ENCODE results near the gene AKR1C2.
"Not testable (repeated sequence)": the region's sequence is repeated elsewhere in the genome, so short reads cannot be mapped to it uniquely, and the experiment has no call there.

The AKR1C2 gene

DNA sequence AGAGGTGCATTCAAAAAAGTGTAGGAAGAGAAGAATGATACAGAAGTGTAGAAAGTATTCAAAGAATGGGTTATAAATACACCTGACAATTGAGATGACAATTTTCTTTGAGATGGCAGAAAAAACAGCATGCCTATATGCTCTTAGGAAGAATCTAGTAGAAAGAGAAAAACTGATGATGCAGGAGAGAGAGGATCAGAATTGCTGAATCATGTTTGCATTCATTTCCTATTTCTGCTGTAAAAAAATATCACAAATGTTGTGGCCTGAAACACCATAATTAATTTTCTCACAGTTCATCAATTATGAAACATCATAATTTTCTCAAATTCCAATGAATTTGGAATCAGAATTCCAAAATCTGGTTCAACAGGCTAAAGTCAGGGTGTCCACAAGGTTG lies 50.3 kb downstream of the AKR1C2 start:
- no peak for DNase-seq

DNA sequence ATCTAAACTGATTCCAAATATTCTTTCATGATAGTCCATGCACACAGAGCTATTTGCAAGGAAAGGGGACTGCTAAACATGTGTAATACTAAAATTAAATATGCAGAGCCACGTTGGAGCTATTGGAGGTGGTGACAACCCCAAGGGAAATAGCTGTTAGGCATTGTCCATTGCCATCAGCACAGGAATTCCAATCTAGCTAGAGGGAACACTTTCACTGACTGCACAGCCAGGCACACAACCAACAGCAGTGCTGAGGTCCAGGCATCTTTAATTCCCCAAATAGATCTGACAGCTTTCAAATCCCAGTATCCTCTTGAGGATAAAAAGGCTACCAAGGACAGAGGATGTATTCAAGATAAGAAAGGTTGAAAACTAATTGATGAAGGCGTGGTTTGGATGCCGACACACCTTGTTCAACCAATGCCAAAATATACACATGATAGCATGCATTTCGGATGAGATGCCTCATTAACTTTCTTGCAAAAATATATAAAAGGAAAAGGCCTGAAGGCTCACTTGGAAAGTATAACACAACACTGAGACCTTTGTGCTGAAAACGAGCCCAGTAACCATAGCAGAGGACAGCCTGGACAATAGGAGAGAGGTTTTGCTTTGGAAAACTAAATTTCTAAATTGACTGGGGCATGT lies 52.0 kb downstream of the AKR1C2 start:
- DNase-seq, result not testable (repeated sequence)

DNA sequence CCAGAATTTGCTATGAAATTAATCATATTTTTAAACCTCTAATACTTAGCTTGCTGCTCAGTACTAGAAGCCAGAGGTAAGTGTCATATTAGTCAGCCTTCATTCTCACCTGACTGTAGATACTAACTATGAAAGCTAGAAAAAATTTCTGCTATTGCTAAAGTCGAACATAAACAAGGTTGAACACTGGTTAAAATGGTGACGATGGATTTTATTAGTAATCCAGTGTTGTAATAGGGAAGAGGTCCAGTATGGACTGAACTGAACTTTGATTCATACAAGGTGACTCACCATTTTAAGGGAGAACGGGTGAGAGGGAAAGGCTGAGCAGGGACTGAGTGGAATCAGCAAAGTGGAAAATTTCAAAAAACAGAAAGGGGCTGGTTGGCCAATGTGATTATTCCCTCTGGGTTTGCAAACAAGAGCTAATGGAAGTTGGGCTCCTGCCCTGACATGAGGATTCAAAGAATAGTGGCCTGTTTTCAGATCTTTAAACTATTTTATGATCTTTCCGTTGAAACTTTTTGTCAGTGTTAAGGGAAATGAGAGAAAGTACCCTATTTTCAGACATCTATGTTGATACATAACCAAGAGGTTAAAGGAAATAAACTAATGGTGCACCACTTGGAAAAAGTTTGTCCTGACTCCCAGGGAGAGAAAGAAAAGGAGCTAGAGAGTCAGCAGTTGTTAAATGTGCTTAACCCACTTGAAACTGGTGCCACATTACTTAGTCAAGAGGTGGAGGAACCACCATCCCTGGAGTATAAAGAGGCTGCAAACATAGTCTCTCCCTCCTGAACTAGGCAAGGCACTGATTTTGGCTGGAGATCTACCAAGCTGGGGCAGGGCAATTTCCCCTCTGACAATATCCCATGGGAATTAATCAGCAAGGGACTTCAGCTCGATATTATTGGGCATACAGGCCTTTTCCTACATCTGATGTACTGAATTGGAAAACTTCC lies 55.7 kb downstream of the AKR1C2 start:
- DNase-seq, result no peak

DNA sequence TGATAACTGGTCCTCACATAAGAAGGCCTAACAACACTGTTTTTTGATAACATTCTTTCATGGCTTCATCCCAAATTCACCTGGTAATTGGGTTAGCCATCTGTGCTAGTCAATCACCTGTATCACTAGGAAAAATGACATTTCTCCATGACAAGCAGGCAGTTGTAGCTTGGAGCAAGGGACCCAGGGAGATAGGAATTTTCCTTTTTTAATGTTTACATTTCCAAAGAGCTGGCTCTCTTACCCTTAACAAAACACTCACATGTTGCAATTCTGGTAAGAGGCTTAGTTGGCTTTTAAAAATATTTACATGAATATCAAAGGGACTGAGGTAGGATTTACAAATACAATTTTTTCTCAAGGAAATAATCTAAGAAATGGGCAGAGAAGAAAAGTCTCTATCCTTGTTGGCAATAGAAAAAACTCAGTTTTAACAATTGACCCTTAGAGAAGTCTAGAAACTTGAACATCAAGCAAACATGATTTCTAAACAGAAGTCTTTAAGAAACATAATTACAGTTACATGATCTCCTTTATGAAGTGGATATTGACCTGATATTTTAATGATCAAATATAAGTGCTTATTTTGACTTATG lies 56.5 kb downstream of the AKR1C2 start:
- DNase-seq, result no peak

DNA sequence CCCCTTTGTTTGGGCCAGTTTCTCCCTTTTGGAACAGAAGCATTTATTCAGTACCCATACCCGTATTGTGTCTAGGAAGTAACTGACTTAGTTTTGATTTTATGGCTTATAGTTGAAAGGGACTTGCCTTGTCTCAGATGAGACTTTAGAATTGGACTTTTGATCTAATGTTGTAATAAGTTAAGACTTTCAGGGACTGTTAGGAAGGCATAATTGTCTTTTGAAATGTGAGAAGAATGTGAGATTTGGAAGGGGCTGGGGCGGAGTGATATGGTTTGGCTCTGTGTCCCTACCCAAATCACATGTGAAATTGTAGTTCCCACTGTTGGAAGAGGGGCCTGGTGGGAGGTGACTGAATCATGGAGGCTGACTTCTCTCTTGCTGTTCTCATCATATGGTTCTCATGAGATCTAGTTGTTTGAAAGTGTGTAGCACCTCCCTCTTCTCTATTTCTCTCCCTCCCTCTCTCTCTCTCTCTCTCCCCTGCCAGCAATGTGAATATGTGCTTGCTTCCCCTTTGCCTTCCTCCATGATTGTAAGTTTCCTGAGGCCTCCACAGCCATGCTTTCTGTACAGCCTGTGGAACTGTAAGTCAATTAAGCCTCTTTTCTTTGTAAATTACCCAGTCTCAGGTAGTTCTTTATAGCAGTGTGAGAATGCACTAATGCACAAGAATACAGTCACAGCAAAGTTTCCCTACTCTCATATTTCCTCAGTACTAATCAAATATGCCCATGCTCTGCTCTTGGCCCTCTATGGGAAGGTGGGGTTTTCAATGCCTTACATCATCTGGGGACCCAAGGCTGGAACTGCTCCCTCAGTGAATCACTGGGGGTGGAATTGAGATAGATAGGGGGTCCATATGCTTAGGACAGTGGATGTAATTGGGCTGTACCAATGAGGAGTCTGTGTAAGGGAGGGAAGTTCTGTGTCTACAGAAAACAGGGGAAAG lies 57.6 kb downstream of the AKR1C2 start:
- DNase-seq, result no peak

DNA sequence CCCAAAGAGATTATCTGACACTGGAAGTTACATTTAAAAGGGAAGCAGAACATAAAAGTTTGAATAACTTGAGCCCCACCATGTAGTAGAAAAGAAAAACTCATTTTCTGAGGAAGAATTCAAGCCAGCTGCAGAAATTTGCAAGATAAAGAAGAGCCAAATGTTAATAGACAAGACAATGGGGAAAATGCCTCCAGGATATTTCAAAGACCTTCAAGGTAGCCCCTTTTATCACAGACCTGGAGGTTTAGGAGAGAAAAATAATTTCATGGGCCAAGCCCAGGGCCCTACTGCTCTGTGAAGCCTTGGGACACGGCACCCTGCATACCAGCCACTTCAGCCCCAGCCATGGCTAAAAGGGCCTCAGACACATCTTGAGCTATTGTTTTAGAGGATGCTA lies 58.8 kb downstream of the AKR1C2 start:
- DNase-seq, result no peak

DNA sequence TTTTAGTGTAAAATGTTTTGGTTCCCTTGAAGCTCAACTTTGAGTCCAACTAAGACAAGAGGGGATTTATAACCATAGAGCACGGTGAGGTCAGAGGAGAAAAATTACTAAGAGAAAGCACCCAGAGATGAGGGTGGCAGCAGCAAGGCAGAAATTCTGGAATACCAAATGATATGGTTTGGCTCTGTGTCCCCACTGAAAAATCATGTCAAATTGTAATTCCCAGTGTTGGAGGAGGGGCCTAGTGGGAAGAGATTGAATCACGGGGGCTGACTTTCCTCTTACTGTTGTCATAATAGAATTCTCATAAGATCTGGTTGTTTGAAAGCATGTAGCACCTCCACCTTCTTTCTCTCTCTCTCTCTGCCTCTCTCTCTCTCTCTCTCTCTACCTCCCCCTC lies 59.8 kb downstream of the AKR1C2 start:
- no peak for DNase-seq

DNA sequence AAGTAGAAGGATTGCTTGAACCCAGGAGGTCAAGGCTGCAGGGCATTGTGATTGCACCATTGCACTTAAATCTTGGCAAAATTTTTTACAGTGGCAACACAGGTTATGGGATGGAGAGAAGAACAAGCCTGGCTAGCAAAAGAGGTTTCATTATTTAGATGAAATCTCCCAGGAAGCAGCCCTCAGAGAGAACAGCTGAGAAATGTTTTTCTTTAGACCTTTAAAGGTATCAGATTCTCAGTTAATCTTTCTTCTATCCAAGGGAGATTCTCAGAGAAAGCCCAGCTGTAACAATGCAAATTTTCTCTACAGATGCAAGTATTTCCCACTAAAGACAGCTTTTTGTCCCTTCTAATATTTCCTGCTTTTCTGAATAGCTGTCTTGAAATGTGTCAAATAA lies 60.2 kb downstream of the AKR1C2 start:
- DNase-seq, result not testable (repeated sequence)

DNA sequence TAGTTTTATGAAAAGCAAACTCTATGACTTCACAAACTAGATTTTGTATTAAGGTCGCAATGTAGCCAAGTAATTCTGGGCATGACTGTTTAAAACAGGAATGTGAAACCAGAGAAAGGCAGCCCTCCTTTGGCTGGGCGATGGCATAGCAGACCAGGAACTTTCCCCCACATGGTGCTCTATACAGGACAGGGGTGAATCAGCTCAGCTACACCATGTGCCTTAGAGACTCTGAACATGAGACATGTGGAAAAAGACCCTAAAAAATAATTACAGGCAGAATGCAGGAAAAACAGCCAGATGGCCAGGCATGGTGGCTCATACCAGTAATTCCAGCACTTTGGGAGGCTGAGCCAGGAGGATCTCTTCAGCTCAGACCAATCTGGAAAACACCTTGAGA lies 60.7 kb downstream of the AKR1C2 start:
- DNase-seq, result not testable (repeated sequence)

DNA sequence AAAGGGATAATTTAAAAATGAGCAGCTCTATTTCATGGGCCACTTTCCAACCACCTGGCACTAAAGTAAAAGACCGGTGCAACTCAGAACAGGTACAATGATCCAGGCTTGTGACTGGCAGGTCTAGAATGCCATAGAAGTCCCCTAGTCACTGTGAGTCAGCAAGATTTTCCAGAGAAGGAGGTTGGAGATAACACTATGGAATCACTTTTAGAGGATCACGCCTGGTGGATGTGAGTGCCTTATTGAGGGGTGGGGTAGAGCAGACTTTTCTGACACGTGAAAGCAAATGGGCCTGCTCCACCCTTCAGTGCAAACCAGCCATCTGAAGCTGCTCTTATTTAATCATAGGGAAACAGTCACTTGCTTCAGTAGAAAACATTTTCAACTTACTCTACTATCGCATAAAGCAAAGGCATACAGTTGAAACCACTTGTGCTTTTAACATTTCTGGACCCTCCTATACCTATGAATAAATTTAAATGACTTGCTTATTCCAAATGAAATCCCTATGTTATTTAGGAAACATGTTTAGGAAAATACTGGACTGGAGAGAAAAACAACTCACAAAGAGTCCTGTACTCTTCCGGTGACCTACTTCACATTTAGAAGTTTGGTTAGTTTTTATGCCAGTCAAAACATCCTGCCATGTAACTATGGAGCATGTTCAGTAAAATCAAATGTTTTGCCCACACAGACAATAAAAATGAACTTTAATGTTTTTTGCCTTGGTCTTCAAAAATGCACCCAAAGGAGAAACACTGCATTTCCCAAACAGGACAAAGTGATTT lies 61.9 kb downstream of the AKR1C2 start:
- no peak for DNase-seq

DNA sequence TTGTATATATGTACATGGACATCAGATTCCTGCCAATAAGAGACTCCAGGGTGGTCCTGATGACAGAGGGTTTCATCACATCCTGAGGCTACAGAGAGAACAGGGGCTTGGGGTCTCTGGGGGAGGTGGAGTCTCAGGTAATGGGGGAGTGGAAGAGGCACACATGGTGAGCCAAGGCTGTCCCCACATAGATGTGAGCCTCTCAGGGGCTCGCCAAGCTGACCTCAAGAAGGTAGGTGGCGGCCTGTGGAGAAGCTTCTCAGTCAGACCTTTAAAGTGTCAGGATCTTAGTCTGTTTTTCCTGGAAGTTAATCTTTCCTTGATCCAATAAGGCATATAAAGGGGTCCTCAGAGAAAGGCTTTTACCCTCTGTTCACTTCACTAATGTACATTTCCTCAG lies 62.7 kb downstream of the AKR1C2 start:
- not testable (repeated sequence) for DNase-seq

DNA sequence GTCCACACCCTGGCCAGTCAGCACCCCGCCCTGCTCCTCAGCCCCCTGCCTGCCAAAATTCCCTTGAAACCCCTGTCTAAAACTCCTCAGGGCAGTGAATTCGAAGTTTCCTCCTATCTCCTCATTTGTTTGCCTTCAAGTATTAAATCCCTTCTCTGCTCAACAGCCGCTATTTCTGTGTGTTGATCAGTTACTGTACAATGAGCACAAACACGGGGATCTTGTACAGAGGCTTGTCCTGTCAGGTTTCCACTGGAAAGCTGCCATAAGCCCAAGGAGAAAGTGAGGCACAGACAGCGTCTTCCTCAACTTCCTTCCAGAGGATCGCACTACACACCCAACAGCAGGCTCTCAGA lies 63.6 kb downstream of the AKR1C2 start:
- not testable (repeated sequence) for DNase-seq

DNA sequence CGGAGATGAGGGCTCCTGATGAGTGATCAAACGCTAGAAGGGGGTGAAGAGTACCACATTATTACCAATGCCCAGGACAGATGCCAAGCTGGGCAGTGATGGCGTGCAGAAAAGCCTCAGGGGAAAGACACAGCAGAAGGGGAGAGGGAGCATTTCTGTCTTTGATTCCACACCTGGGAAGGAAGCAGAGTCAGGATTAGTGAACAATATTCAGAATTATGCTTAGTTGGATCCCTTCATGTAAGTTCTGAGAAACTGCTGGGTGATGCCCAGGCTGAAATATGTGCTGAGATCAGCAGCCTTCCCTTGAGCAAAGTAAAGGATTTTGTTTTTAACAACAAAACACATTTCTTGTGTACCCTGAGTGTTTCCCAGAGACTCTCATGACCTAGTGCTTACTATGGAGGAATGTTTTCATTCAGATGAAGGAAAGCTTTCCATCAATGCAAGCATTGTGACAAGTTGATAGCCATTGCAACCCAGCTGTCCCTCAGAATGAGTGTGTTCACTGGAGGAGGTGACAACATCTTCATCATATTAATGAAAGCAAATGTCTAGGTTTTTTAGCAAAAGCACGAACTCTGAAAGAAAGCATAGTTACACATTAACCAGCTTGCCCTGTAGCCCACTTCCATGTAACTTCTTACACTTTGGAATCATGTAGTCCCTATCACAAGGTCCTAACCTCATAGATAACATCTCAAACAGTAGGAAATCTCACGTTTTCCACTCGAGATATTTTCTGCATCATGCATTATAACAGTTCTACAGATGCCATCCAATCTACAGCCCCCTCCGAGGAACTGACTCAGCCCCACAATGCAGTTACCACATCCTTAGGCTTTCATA lies 64.2 kb downstream of the AKR1C2 start:
- no peak for DNase-seq

Measured in RPMI8226 (cell line).